Activated B cell treated with CpG ODN at 0.5 μM for 24 hours (primary cell): ENCODE data around the gene DVL2. TPM values are rescaled to one million over a fixed set of nuclear protein-coding genes. Genes with fewer than 3 reads are reported as not detected.

Experiments
- ATAC-seq: fragments of 200-7000 bp; cut with Tn5 transposase; one replicate; pipeline ENCODE4 v1.10.0; 2021; ENCODE audit warnings: low read depth, mild to moderate bottlenecking, moderate library complexity
- CTCF ChIA-PET: fragments of 350-600 bp; sonication (Branson Sonifier 250); formaldehyde crosslinking; loops from one replicate; lab custom pipeline; 2021; ENCODE audit warnings: antibody characterized with exemption; lab: Charles Lee
- POLR2A ChIA-PET: fragments of 350-600 bp; sonication (Branson Sonifier 250); formaldehyde crosslinking; loops from one replicate; lab custom pipeline; 2021; ENCODE audit warnings: antibody characterized with exemption; lab: Charles Lee
- DNase-seq: peaks from one replicate; pipeline ENCODE4 v3.0.0; 2022
- H3K27ac Mint-ChIP-seq: one replicate; pipeline ENCODE4 v1.8.0; 2020; ENCODE audit warnings: mixed read lengths
- H3K27me3 Mint-ChIP-seq: one replicate; pipeline ENCODE4 v1.8.0; 2021; ENCODE audit warnings: mixed read lengths
- H3K36me3 Mint-ChIP-seq: one replicate; pipeline ENCODE4 v1.8.0; 2021; ENCODE audit warnings: low read depth, mixed read lengths
- H3K4me1 Mint-ChIP-seq: one replicate; pipeline ENCODE4 v1.8.0; 2021; ENCODE audit warnings: mixed read lengths
- H3K4me3 Mint-ChIP-seq: one replicate; pipeline ENCODE4 v1.8.0; 2020; ENCODE audit warnings: mild to moderate bottlenecking, mixed read lengths
- H3K9me3 Mint-ChIP-seq: one replicate; pipeline ENCODE4 v1.8.0; 2020; ENCODE audit warnings: mixed read lengths
- CTCF ChIP-seq: fragments of 200-600 bp; IDR thresholded peaks from one replicate; pipeline ENCODE4 v1.8.0; 2022; ENCODE audit warnings: antibody characterized with exemption, mild to moderate bottlenecking
- intact Hi-C: fragments of 100-400 bp; cut with micrococcal nuclease; formaldehyde crosslinking; loops from one replicate; pipeline ENCODE4 v1.15.1; 2024
- total RNA-seq: library from RNA; stranded (reverse); gene quantifications from 2 replicates; pipeline ENCODE4 v1.2.3, GENCODE V29; 2022

Gene DVL2
- total RNA-seq, 1 donor from 2014 or later: 64.6 TPM

GRCh38 chr17:7222093-7222971 is 12.0 kb downstream of the DVL2 start:
- no peak overlapping the region for H3K4me3 Mint-ChIP-seq
- DNase-seq (no peak), ATAC-seq (no peak)
- intact Hi-C loops: no loop called here
- H3K27ac Mint-ChIP-seq: no peak overlapping the region
- H3K27me3 Mint-ChIP-seq: no peaks in the 10 kb centered on the region
- no peaks in the 10 kb centered on the region for H3K9me3 Mint-ChIP-seq
- no peak for TF ChIP-seq CTCF
- peaks cover 36% of the 10 kb centered on the region for H3K4me1 Mint-ChIP-seq
- H3K36me3 Mint-ChIP-seq: peaks cover 60% of the 10 kb centered on the region
- ChIA-PET POLR2A (interaction anchor here (1.1 to 10.5 kb wide), 2 partner anchors 14 to 29 kb away, joined by 3 to 245 read pairs; partner anchors contain the start of genes CTDNEP1, DVL2, GABARAP and PHF23), CTCF (no interaction called here)

DNA sequence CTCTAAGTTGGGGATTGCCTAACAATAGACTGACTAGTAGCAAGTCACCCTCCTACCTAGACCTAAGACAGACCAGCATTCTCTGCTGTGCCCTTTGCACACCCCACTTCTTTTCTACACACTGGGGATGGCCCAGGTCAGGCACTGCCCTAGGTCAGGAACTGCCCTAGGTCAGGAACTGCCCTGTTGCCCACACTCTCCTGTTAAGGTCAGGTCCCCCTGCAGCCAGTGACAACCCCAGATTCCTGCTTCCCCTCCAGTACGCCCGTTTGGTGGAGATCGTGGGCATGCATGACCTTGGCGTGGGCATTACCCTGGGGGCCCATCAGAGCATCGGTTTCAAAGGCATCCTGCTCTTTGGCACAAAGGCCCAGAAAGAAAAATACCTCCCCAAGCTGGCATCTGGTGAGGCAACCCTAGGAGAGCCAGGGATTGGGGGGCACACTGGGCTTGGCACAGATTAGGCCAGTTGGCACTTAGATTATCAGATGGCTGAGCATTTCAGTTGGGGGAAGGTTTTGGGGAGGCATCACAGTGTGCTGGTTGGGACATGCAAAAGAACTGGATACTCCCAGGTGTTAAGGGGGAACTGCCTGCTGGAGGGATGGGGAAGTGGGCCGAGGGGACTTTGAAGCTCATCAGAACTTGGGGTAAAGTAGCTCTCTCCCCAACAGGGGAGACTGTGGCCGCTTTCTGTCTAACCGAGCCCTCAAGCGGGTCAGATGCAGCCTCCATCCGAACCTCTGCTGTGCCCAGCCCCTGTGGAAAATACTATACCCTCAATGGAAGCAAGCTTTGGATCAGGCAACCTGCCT is 12.8 kb downstream of the DVL2 start:
- DNase-seq (no peak), ATAC-seq (no peak)
- ChIA-PET POLR2A (interaction anchor here (0.9 to 10.5 kb wide), 9 partner anchors 15 to 352 kb away, joined by 3 to 245 read pairs (median 5); partner anchors contain the start of genes CTDNEP1, DVL2, ELP5 and GABARAP), CTCF (interaction anchor here (0.7 to 2.7 kb wide), 15 partner anchors 11 to 339 kb away, joined by 3 to 24 read pairs (median 3); partner anchors contain the start of genes CLDN7, DVL2, GABARAP and PHF23)
- intact Hi-C loops: loop anchor here (1.0 kb wide), 2 partner anchors 59 to 75 kb away; no protein-coding TSS in a partner anchor
- peaks cover 41% of the 10 kb centered on the region for H3K4me1 Mint-ChIP-seq
- H3K27ac Mint-ChIP-seq: peak overlapping the region; percentile 37
- no peak for TF ChIP-seq CTCF
- peak overlapping the region; percentile 96 for H3K4me3 Mint-ChIP-seq
- no peaks in the 10 kb centered on the region for H3K27me3 Mint-ChIP-seq
- peaks cover 52% of the 10 kb centered on the region for H3K36me3 Mint-ChIP-seq
- no peaks in the 10 kb centered on the region for H3K9me3 Mint-ChIP-seq

DNA sequence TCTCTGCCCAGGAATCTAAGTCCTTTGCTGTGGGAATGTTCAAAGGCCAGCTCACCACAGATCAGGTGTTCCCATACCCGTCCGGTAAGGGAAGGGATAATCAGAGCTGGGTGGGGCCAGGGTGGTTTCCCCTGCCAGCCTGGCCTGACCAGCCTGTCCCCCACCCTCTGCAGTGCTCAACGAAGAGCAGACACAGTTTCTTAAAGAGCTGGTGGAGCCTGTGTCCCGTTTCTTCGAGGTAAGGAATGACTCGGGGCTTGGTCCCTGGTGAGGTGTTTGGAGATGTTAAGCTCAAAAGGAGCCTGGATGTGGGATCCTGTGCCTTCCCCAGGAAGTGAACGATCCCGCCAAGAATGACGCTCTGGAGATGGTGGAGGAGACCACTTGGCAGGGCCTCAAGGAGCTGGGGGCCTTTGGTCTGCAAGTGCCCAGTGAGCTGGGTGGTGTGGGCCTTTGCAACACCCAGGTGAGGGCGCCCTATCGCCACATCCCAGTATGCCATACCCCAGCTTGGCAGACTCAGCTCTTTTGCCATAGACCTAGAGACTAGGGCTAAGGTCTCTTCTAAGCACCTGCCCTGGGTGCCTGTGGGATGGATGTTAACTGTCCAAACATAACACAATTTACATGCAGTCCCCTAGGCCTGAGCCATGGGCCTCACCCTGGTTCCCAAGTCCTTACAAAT is 13.6 kb downstream of the DVL2 start:
- ChIA-PET CTCF (interaction anchor here (0.7 to 2.7 kb wide), 16 partner anchors 12 to 340 kb away, joined by 3 to 24 read pairs (median 3); partner anchors contain the start of genes CLDN7, DVL2, GABARAP and PHF23), POLR2A (interaction anchor here (0.5 to 10.5 kb wide), 12 partner anchors 15 to 353 kb away, joined by 3 to 245 read pairs (median 5); partner anchors contain the start of genes CTDNEP1, DVL2, ELP5 and GABARAP)
- Mint-ChIP-seq H3K27me3 (no peaks in the 10 kb centered on the region), H3K4me1 (peaks cover 48% of the 10 kb centered on the region), H3K9me3 (no peaks in the 10 kb centered on the region), H3K4me3 (peak overlapping the region; percentile 96), H3K36me3 (peaks cover 48% of the 10 kb centered on the region), H3K27ac (peak overlapping the region; percentile 88)
- peak; percentile 39 for ATAC-seq
- intact Hi-C loops: loop anchor here (1.0 kb wide), 3 partner anchors 14 to 76 kb away; partner anchors contain the start of gene DVL2
- no peak for TF ChIP-seq CTCF
- DNase-seq: peak; percentile 39

GRCh38 chr17:7219812-7220592 is 14.3 kb downstream of the DVL2 start, which contains the start of the genes ACADVL and DLG4:
Gene ACADVL (plus strand): TSS chr17:7219938. CDS start chr17:7219985, 47 bp downstream.
Gene DLG4 (minus strand): TSS chr17:7219836.
- POLR2A ChIA-PET: interaction anchor here (0.5 to 10.5 kb wide), 21 partner anchors 11 to 622 kb away, joined by 3 to 245 read pairs (median 4); partner anchors contain the start of genes CTDNEP1, DVL2, ELP5 and GABARAP
- no peak for TF ChIP-seq CTCF
- ATAC-seq (peak; percentile 75), DNase-seq (peak; percentile 75)
- intact Hi-C loops: loop anchor here (1.0 to 5.0 kb wide), 3 partner anchors 14 to 132 kb away; partner anchors contain the start of genes DVL2 and KCTD11
- Mint-ChIP-seq H3K27ac (peak within 1 kb of the TSS; percentile 91), H3K4me3 (peak within 1 kb of the TSS; percentile 96), H3K27me3 (no peaks in the 10 kb centered on the region), H3K9me3 (no peaks in the 10 kb centered on the region), H3K4me1 (peaks cover 53% of the 10 kb centered on the region), H3K36me3 (peaks cover 42% of the 10 kb centered on the region)
- CTCF ChIA-PET: interaction anchor here (0.7 to 2.7 kb wide), 11 partner anchors 14 to 341 kb away, joined by 3 to 24 read pairs (median 4); partner anchors contain the start of genes DVL2 and GABARAP
